Activated CD8-positive, alpha-beta memory T cell treated with anti-CD3 and anti-CD28 coated beads, Interleukin-2, amount 50 U/mL, for 48 hours (primary cell): ENCODE measurements around the gene HTRA3.
A peak's percentile ranks its signal among the peaks of the same experiment; 100 is the strongest.

Experiments
- DNase-seq: peaks from one replicate; pipeline ENCODE4 v3.0.0-alpha.2; 2020

Gene HTRA3

GRCh38 chr4:8269535-8270417 is at the start of gene HTRA3:
TSS of gene HTRA3 (plus strand) at chr4:8269754. CDS start at chr4:8269969, 215 bp downstream.
- no peak for DNase-seq

GRCh38 chr4:8220661-8221450 is 48.7 kb upstream of the HTRA3 start:
- no peak for DNase-seq

DNA sequence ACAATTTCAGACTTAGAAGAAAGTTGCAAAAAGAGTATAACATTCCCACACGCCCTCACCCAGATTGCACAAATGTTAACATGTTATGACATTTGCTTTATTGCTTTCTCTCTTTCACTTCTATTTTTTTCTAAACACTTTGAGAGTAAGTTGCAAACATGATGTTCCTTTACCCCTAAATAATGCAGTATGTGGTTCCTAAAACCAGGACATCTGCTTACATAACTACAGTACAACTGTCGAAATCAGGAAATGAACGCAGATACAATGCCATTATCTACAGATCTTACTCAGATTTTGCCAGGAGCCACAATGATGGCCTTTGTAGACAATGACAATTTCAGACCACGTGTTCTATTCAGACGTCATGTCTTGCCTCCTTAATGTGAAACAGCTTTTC is 48.1 kb upstream of the HTRA3 start:
- DNase-seq = no peak

DNA sequence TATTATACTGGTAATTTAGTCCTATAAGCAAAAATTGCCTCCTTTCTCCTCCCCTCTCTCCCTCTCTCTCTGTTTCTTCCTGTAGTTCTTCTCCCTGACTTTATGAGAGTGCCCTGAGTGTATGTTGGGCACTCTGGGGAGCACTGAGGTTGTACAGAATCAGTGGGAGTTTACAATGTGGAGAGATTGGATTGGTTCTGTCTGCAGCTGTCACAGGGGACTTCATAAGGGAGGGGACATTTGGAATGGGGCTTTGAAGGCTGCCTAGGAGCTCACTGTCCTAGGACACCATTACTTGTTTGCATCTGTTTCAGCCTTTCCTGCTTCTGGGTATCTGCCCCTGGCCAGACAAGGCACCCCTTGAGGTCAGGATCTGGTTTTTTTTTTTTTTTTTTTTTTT is 47.6 kb upstream of the HTRA3 start:
- DNase-seq = no peak

GRCh38 chr4:8222609-8223388 is 46.8 kb upstream of the HTRA3 start:
- DNase-seq = no peak

DNA sequence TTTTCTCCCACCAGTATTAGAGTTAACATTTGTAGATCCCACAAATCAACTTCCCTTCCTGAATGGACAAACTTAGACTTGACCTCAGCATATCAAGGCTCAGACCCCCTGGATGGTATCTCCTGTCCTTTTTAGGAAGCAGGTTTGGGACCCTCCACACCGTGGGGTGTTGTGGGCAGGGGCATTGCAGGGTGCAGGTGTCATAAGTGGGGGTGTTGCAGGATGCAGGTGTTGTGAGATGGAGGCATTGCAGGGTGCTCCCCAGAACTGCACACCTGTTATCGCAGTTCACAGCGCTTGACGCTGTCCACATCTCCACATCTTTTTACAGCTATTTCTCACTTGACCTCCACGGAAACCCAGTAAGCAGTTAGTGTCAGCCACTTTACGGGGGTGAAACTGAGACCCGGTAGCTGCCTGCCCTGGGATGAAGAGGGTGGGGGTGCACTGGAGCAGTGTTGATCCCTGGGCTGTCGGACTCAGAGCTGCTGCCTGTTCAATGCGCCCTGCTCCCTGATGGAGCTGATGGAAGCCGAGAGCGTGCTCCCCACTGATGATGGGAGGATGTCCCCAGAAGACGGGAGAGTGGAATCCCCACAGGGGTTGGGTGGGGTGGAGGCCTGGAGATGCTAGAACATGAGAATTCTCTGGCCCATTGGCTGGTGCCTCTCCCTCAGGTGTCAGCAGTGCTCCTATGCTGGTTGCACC is 45.1 kb upstream of the HTRA3 start:
- DNase-seq = no peak

- DNase-seq = no peak
Observed at GRCh38 chr4:8224975-8225625, 44.5 kb upstream of the HTRA3 start.

GRCh38 chr4:8225706-8226443 is 43.7 kb upstream of the HTRA3 start:
- DNase-seq = no peak

GRCh38 chr4:8227201-8227770 is 42.3 kb upstream of the HTRA3 start:
- DNase-seq = no peak

GRCh38 chr4:8227771-8228318 is 41.7 kb upstream of the HTRA3 start:
- DNase-seq = no peak

DNA sequence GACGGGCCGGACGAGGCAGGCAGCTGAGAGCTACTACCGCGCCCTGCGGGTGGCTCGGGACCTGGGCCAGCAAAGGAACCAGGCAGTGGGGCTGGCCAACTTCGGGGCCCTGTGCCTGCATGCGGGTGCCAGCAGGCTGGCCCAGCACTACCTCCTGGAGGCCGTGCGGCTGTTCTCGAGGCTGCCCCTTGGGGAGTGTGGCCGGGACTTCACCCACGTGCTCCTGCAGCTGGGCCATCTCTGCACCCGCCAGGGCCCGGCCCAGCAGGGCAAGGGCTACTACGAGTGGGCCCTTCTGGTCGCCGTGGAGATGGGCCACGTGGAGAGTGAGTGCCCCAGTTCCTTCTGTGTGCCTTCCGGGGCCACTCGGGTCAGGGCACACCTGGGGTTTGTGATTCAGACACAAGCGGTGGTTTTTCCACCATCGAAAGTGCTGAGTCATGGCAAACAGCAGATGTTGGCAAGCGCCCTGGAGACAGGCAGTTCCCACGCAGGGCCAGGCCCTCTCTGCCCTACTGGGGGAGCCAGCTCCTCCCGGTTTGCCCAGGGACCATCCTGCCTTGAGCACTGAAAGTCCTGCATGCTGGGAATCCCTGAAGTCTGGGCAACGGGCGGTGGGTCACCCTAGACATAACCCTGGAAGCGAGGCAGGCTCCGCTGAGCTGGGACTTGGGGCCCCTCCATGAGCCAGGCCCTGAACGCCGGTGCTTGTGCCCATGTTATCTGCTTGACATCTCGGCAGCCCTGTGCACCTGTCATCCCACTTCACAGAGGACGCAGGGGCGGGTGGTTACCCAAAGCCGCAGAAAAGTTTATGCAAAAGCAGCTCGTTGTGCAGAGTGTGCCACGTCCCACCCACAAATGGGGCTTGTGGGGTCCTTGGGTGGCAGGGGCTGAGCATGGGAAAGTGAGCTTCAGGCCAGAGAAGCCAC is 41.0 kb upstream of the HTRA3 start:
- peak; percentile 86 for DNase-seq

DNA sequence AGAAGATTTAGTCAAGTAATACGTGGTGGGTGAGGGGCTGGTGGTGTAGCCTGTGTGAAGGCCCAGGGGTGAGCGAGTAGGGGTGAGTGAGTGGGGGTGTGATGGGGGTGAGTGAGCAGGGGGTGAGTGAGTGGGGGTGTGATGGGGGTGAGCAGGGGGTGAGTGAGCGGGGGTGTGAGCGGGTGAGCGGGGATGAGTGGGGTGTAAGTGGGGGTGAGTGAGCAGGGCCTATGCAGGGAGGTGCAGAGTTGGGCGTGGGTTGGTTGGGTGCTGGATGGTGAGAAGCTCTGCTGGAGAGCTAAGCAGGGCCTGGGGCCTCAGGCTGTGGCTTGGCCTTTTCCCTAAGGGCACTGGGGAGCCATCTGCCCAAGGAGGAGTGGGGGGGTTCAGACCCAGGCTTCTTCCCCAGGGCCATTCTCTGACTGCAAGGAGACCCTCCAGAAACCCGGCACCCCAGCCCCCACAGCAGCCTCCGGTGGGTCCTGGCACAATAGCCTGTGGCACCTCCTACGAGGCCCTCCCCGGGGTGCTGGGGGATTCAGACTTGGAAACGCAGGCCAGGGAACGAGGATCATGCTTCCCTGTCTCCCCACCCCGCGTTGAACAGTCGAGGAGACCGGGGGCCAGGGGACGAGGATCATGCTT is 40.1 kb upstream of the HTRA3 start:
- no peak for DNase-seq

DNA sequence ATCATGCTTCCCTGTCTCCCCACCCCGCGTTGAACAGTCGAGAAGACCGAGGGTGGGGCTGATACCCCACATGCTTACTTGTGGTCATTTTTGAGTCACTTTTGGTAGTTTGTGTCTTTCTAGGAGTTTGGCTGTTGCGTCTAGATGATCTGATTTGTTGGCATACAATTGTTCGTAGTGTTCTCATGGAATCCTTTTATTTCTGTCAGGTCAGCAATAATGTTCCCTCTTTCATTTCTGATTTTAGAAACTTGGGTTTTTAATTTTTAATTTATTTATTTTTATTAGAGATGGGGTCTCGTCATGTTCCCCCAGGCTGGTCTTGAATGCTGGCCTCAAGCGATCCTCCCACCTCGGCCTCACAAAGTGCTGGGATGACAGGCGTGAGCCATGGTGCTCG is 39.5 kb upstream of the HTRA3 start:
- no peak for DNase-seq

DNA sequence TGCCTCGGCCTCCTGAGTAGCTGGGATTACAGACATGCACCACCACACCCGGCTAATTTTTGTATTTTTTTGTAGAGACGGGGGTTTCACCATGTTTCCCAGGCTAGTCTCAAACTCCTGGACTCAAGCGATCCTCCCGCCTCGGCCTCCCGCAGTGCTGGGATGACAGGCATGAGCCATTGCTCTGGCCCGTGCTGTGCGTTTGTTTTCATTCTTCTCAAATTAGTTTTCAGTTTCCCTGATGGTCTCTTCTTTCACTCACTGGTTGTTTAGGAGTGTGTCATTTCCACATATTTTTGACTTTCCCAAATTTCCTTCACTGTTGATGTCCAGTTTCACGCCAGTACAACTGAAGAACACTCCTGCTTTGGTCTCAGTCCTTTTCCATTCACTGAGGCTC is 38.7 kb upstream of the HTRA3 start:
- DNase-seq = no peak

GRCh38 chr4:8231551-8232049 is 38.0 kb upstream of the HTRA3 start:
- no peak for DNase-seq

- DNase-seq = no peak
Observed at GRCh38 chr4:8232748-8233147, 36.8 kb upstream of the HTRA3 start.

DNA sequence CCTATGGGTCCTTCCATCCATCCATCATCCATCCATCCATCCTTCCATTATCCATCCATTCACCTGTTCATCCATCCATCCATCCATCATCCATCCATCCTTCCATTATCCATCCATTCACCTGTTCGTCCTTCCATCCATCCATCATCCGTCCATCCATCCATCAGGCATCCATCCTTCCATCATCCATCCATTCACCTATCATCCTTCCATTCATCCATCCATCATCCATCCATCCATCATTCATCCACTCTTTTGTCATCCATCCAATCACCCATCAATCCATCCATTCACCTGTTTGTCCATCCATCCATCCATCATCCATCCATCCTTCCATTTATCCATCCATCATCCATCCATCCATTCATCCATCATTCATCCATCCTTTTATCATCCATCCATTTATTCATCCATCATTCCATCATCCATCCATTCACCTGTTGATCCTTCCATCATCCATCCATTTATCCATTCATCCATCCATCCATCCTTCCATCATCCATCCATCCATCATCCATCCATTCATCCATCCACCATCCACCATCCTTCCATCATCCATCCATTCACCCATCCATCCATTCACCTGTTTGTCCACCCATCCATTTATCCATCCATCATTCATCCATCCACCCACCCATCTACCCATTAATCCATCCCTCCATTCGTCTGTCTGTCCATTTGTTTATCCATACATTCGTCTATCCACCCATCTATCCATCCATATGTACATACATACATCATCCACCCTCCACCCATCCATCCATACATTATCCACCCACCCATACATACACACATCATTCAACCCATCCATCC is 35.7 kb upstream of the HTRA3 start:
- no peak for DNase-seq

DNA sequence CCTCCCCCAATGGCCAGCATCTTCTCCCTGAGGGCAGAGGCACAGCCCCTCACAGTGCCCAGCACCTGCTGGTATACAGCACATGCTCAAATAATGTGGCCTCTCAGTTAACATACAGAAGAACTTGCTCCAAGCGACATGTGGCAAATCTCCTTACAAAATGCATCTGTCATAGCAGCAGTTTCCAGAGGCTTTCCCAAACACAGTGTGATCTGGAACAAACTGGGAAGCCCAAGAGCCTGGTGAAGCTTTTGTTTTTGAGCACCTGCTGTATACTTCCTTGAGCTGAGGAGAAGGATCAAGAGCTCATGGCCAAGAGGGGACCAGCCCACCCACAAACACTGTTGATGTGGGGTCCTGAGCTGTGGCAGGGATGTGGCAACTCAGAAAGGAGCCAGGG is 34.8 kb upstream of the HTRA3 start:
- DNase-seq = no peak
